GM12878 (cell line): ENCODE measurements around the gene CHFR. TPM values are rescaled to one million over a fixed set of nuclear protein-coding genes. Genes with fewer than 3 reads are reported as not detected.

Source experiments
- ATAC-seq: fragments of 200-7000 bp; cut with Tn5 transposase; 3 replicates; pipeline ENCODE4 v1.9.1; 2020; ENCODE audit warnings: mild to moderate bottlenecking, moderate library complexity
- BruUV-seq: library from RNA; stranded (reverse); fragments of 400-500 nt; replicated peaks from 2 replicates; lab custom pipeline; 2021; lab: Mats Ljungman, UMichigan
- CTCF ChIA-PET: fragments of 300-600 bp; sonication (Branson Sonifier 250); formaldehyde crosslinking; extraction: SDS; loops from one replicate; lab custom pipeline; 2021; ENCODE audit warnings: inconsistent platforms; lab: Yijun Ruan, JAX
- POLR2A ChIA-PET: fragments of 350-600 bp; formaldehyde crosslinking; extraction: SDS; loops from one replicate; lab custom pipeline; 2021; ENCODE audit warnings: inconsistent platforms; lab: Charles Lee
- RAD21 ChIA-PET: fragments of 300-600 bp; sonication (Branson Sonifier 250); formaldehyde crosslinking; loops from one replicate; lab custom pipeline; 2023; ENCODE audit warnings: antibody characterized with exemption; ENCODE audit not compliant: unreplicated experiment; lab: Charles Lee
- SMC1A ChIA-PET: fragments of 300-600 bp; sonication (Branson Sonifier 250); formaldehyde crosslinking; loops from one replicate; lab custom pipeline; 2023; ENCODE audit not compliant: unreplicated experiment, uncharacterized antibody; lab: Charles Lee
- DNase-seq: peaks from one replicate; pipeline ENCODE4 v3.0.0-alpha.2; 2011; ENCODE audit warnings: low read depth, low spot score
- FAIRE-seq: peaks from 3 replicates; lab custom pipeline; 2011; peaks lifted over from hg19 to GRCh38; lab: Jason Lieb, UNC
- H2AFZ ChIP-seq: 2 replicates; pipeline ENCODE4 v1.6.0; 2011; ENCODE audit warnings: low read depth, low read length, control low read depth; ENCODE audit not compliant: control insufficient read depth
- H3K27ac ChIP-seq: 2 replicates; pipeline ENCODE4 v1.5.1; 2011; ENCODE audit warnings: control low read depth; ENCODE audit not compliant: control insufficient read depth, insufficient read depth
- H3K27me3 ChIP-seq, 2 experiments: replicated peaks in 1 of 2; 2 replicates each; pipeline versions ENCODE4 v1.6.0 to v1.6.1; 2011; ENCODE audit warnings: low read length in 1 of 2; ENCODE audit not compliant: control insufficient read depth in 2 of 2, insufficient read depth in 2 of 2
- H3K36me3 ChIP-seq, 2 experiments: 2 replicates each; pipeline ENCODE4 v1.5.1; 2011; ENCODE audit warnings: low read length in 1 of 2; ENCODE audit not compliant: control insufficient read depth in 2 of 2, insufficient read depth in 2 of 2
- H3K4me1 ChIP-seq: 2 replicates; pipeline ENCODE4 v1.6.1; 2011; ENCODE audit warnings: mild to moderate bottlenecking, low read length, moderate library complexity, mixed read lengths; ENCODE audit not compliant: control insufficient read depth, insufficient read depth
- H3K4me2 ChIP-seq: 2 replicates; pipeline ENCODE4 v1.6.0; 2011; ENCODE audit warnings: control low read depth; ENCODE audit not compliant: control insufficient read depth, insufficient read depth
- H3K4me3 ChIP-seq: fragments of 200-600 bp; sonication (generic); 2 replicates; pipeline ENCODE4 v1.5.1; 2016
- H3K79me2 ChIP-seq: 2 replicates; pipeline ENCODE4 v1.6.0; 2011; ENCODE audit warnings: low read length; ENCODE audit not compliant: control insufficient read depth, insufficient read depth
- H3K9ac ChIP-seq: 2 replicates; pipeline ENCODE4 v1.8.0; 2011; ENCODE audit warnings: low read length, control low read depth, mixed read lengths; ENCODE audit not compliant: control insufficient read depth, insufficient read depth
- H3K9me3 ChIP-seq: replicated peaks from 3 replicates; pipeline ENCODE4 v1.5.1; 2011; ENCODE audit warnings: mild to moderate bottlenecking, low read length; ENCODE audit not compliant: control insufficient read depth, insufficient read depth
- H4K20me1 ChIP-seq: 2 replicates; pipeline ENCODE4 v1.6.0; 2011; ENCODE audit not compliant: control insufficient read depth, insufficient read depth
- CBX3 ChIP-seq: fragments of 200-600 bp; sonication (generic); IDR thresholded peaks from 2 replicates; pipeline ENCODE4 v1.6.1; 2016; ENCODE audit warnings: low read depth, borderline replicate concordance
- CREM ChIP-seq: IDR thresholded peaks from 2 replicates; pipeline ENCODE4 v1.6.1; 2014; ENCODE audit warnings: antibody characterized with exemption, low read depth
- CTCF ChIP-seq, 3 experiments: IDR thresholded peaks in 2 of 3; conservative IDR thresholded peaks in 1 of 3; 2 replicates each; pipeline ENCODE4 v1.5.1; 2011; ENCODE audit warnings: low read depth in 3 of 3, low read length in 3 of 3, mild to moderate bottlenecking in 3 of 3, control low read depth in 2 of 3, moderate library complexity in 2 of 3, inconsistent platforms in 1 of 3, mixed read lengths in 1 of 3; ENCODE audit not compliant: control insufficient read depth in 2 of 3, insufficient read depth in 1 of 3; ENCODE audit errors: extremely low read depth in 1 of 3
- FOS ChIP-seq: IDR thresholded peaks from 3 replicates; pipeline ENCODE4 v1.6.1; 2011; ENCODE audit warnings: borderline replicate concordance; ENCODE audit not compliant: insufficient read length; ENCODE audit errors: extremely low read depth
- MAX ChIP-seq: IDR thresholded peaks from 2 replicates; pipeline ENCODE4 v1.6.1; 2012; ENCODE audit warnings: low read depth, low read length, improper control_type of control experiment
- NBN ChIP-seq: fragments of 450-650 bp; IDR thresholded peaks from 2 replicates; pipeline ENCODE4 v1.6.1; 2016
- NFXL1 ChIP-seq: fragments of 450-650 bp; IDR thresholded peaks from 2 replicates; pipeline ENCODE4 v1.6.1; 2017; ENCODE audit warnings: antibody characterized with exemption, mild to moderate bottlenecking, borderline replicate concordance
- NRF1 ChIP-seq: conservative IDR thresholded peaks from 2 replicates; pipeline ENCODE4 v1.6.1; 2011; ENCODE audit warnings: mild to moderate bottlenecking, low read depth, low read length, improper control_type of control experiment
- SPI1 ChIP-seq: IDR thresholded peaks from 2 replicates; pipeline ENCODE4 v1.6.1; 2011; ENCODE audit warnings: low read depth, mild to moderate bottlenecking, low read length, moderate library complexity, borderline replicate concordance; ENCODE audit not compliant: insufficient read depth
- SRF ChIP-seq, 2 experiments: IDR thresholded peaks; 2 replicates each; pipeline ENCODE4 v1.6.1; 2011; ENCODE audit warnings: low read depth in 2 of 2, low read length in 2 of 2, mild to moderate bottlenecking in 1 of 2, moderate library complexity in 1 of 2
- STAT1 ChIP-seq: fragments of 450-650 bp; conservative IDR thresholded peaks from 2 replicates; pipeline ENCODE4 v1.6.1; 2014; ENCODE audit warnings: antibody characterized with exemption, mild to moderate bottlenecking
- USF1 ChIP-seq: IDR thresholded peaks from 2 replicates; pipeline ENCODE4 v1.6.1; 2011; ENCODE audit warnings: borderline replicate concordance, low read depth, mild to moderate bottlenecking, moderate library complexity, mixed read lengths, low read length; ENCODE audit not compliant: insufficient read depth; ENCODE audit errors: extremely low read length
- ZNF384 ChIP-seq: IDR thresholded peaks from 2 replicates; pipeline ENCODE4 v1.6.1; 2012; ENCODE audit warnings: low read depth, mild to moderate bottlenecking, low read length, improper control_type of control experiment, borderline replicate concordance
- WGBS: methylation state at CpG from one replicate; pipeline ENCODE4 v1.1.6; 2016; ENCODE audit warnings: low lambda C conversion rate; ENCODE audit not compliant: insufficient replicate concordance, insufficient coverage; ENCODE audit errors: missing lambda C conversion rate; 5-methylcytosine and 5-hydroxymethylcytosine counted together
- in situ Hi-C: fragments of 300-500 bp; cut with MboI; formaldehyde crosslinking; loops from 9 replicates; pipeline ENCODE4 v1.14.3; 2018; ENCODE audit warnings: mixed read lengths
- intact Hi-C: fragments of 100-400 bp; cut with micrococcal nuclease; formaldehyde crosslinking; loops from one replicate; pipeline ENCODE4 v1.14.2; 2022; ENCODE audit not compliant: unreplicated experiment
- polyA plus RNA-seq, 11 experiments: library from polyadenylated mRNA; depleted of rRNA in 4 of 11; unstranded in 6 of 11; stranded (reverse) in 5 of 11; fragments of >200 nt; fragmentation: Nextera tagmentation in 4 of 11; fragmentation: Illumina TruSeq in 1 of 11; extraction: Ambion mirVana in 4 of 11; extraction: Trizol in 1 of 11; gene quantifications; 1 replicate in 1 of 11; 2 replicates in 10 of 11; pipeline versions ENCODE4 v1.2.1 to v1.2.3, GENCODE V29; 2011 to 2016; ENCODE audit warnings: inconsistent platforms in 2 of 11, missing spikeins in 2 of 11, low read depth in 1 of 11
- total RNA-seq, 4 experiments: library from RNA; depleted of rRNA in 3 of 4; stranded (reverse); fragments of >200 nt in 3 of 4; fragmentation: Illumina TruSeq in 1 of 4; extraction: Trizol in 1 of 4; gene quantifications; 2 replicates each; pipeline versions ENCODE4 v1.2.1 to v1.2.3, GENCODE V29; 2013 to 2021

The CHFR gene
- total and polyA plus RNA-seq, 10 of the 15 experiments (the other 5 are each of a cell fraction or from before 2014, with no cell fraction given): 1.1 to 49.4 (median 34.4) TPM

- POLR2A ChIA-PET: no interaction called here
- RAD21 ChIA-PET: no interaction called here
- BruUV-seq: no TSS peak
These were observed 84.3 kb downstream of the CHFR start for GRCh38 chr12:132803125-132803524.

More at GRCh38 chr12:132803125-132803524, 84.3 kb downstream of the CHFR start:
- WGBS: 95% methylated on average over 14 of the region's 14 CpGs
- Histone ChIP-seq H3K4me2 (no peak overlapping the region), H2AFZ (no peak overlapping the region), H3K79me2 (peaks cover 2% of the 10 kb centered on the region; the same call in 1 of the 2 replicates), H3K9me3 (no peaks in the 10 kb centered on the region), H3K9ac (no peak overlapping the region), H3K27ac (no peak overlapping the region), H3K4me1 (no peaks in the 10 kb centered on the region), H4K20me1 (no peaks in the 10 kb centered on the region), H3K27me3 (no peaks in the 10 kb centered on the region), H3K36me3 (peaks cover 28 to 39% of the 10 kb centered on the region in 2 experiments), H3K4me3 (no peak overlapping the region)
- DNase-seq (no peak), FAIRE-seq (no peak), ATAC-seq (no peak)
- intact Hi-C loops (no loop called here), in situ Hi-C loops (no loop called here)
- CTCF ChIA-PET: no interaction called here
- SMC1A ChIA-PET: no interaction called here
- TF ChIP-seq SRF (IDR thresholded peaks at IDR 0.05; ENCODE audit: low read depth in 2 of 2, low read length in 2 of 2): no peak
- TF ChIP-seq SPI1: no peak
- TF ChIP-seq ZNF384: no peak
- no peak for TF ChIP-seq CTCF (IDR thresholded peaks at IDR 0.05 in 2 of 3, conservative IDR thresholded peaks at IDR 0.05 in 1 of 3; ENCODE audit: control insufficient read depth in 2 of 3, extremely low read depth in 1 of 3, insufficient read depth in 1 of 3, low read depth in 3 of 3, low read length in 3 of 3)
- TF ChIP-seq NBN: no peak
- no peak for TF ChIP-seq STAT1
- no peak for TF ChIP-seq CREM
- TF ChIP-seq FOS: no peak
- TF ChIP-seq MAX: no peak
- TF ChIP-seq USF1: no peak
- TF ChIP-seq NRF1: no peak
- TF ChIP-seq NFXL1: no peak
- no peak for TF ChIP-seq CBX3
